GM19035 (cell line): ENCODE measurements around the gene FAM53A.

Experiments
- ATAC-seq: cut with Tn5 transposase; IDR thresholded peaks from one replicate; pipeline ENCODE4 v1.9.1; 2021; ENCODE audit not compliant: unreplicated experiment

FAM53A gene

DNA sequence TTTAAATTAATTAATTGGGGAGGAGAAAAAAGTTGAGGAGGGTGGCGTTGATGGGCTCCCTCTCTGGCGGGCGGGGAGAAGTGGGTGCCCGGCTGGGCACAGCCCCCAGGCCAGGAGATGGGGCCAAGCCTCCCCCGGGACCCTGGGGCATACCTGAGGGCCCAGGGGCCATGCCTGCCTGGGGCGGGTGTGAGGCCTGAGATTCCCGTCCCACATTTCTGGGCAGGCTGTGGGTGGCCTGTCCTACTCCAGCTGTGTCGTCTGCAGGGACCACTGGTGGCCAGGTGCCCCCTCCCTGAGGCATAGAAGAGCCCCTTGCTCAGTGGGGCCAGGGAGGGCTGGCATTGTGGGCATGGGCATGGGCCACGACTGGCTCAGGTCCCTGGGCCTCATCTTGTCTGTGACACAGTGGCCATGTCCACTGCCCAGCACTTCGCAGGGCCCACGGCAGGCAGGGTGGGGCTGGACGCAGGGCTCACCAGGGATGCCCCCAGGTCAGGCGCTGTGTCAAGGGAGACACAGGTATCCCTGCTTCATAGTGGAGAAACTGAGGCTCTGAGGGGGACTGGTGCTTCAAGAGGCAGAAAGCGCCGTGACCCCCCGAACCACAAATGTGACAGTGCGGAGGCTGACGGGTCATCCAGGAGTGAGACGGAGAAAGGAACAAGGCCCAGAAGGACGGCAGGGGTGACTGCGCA, 60.1 kb downstream of the FAM53A start:
- ATAC-seq, result no peak

GRCh38 chr4:1623400-1623799, 60.7 kb downstream of the FAM53A start:
- ATAC-seq, result no peak

- no peak for ATAC-seq
These were observed 61.2 kb downstream of the FAM53A start for GRCh38 chr4:1622956-1623355.

GRCh38 chr4:1622238-1622637, 61.9 kb downstream of the FAM53A start:
- no peak for ATAC-seq

DNA sequence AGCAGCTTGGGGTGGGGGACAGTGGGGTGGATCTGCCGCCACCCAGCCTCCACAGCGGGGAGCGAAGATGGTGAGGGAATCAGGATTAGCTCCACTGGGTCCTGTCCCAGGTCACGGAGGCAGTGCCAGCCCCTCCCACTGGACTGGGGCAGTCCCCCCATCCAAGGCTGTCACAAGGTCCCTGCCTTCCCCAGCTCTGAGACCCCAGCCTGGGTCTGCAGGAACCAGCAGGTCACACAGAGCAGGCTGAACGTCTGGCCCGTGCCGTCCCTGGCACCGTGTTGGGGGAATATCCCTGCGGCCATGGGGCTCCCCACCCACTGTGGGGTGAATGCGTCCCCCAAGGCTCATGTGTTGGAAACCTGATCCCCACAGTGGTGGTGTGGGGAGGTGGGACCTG, 62.6 kb downstream of the FAM53A start:
- ATAC-seq, result no peak

GRCh38 chr4:1619151-1619672, 64.9 kb downstream of the FAM53A start:
- ATAC-seq, result no peak

- ATAC-seq, result no peak
These were observed 65.7 kb downstream of the FAM53A start for GRCh38 chr4:1618438-1618837.

DNA sequence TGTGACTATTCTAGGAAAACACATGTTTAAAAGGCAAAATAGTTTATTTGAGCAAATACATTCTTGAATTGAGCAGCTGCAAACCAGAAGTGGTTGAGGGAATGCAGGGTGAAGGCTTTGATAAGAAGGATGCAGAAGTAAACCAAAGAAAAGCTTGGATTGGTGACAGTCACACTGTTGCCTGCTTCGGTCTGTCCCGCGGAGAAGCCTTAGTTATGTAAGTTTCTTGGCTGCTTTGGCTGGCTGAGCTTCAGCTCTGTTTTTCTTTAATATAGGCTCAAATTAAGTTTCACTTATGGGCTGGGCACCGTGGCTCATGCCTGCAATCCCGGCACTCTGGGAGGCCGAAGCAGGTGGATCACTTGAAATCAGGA, 67.6 kb downstream of the FAM53A start:
- no peak for ATAC-seq

- no peak for ATAC-seq
These were observed 68.1 kb downstream of the FAM53A start for GRCh38 chr4:1615786-1616556.

DNA sequence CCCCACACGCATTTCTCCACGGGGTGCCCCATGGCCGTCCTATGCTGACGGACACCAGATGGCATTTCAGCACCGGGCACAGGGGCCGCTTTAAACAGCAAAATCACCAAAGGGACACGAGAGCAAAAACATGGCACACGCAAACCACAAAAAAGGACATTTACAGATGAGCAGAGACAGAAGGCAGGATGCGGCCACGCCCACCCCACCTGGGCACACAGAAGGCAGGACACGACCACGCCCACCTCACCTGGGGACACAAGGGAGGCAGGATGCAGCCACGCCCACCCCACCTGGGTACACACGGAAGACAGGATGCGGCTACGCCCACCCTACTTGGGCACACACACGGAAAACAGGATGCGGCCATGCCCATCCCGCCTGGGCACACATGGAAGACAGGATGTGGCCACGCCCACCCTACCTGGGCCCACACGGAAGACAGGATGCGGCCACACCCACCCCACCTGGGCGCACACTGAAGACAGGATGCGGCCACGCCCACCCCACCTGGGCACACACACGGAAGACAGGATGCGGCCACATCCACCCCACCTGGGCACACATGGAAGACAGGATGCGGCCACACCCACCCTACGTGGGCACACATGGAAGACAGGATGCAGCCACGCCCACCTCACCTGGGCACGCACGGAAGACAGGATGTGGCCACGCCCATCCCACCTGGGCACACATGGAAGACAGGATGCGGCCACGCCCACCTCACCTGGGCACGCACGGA, 69.1 kb downstream of the FAM53A start:
- no peak for ATAC-seq

- ATAC-seq, result no peak
These were observed 69.6 kb downstream of the FAM53A start for GRCh38 chr4:1614502-1614853.

DNA sequence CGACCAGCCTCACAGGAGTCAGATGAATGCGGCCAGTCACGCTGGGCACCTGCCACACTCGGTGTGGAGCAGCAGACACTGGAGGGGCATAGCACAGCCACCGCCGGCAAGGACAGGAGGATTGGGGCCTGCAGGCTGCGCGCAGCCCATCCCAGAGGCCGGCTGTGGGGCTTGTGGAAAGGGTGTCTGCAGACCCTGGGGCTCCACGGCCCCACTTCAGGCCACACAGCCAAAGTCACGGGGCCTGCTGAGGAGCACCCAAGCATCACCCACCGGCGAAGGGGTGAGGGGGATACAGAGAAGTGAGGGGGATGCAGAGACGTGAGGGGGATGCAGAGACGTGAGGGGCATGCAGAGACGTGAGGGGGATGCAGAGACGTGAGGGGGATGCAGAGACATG, 70.1 kb downstream of the FAM53A start:
- ATAC-seq, result no peak

- no peak for ATAC-seq
These were observed 71.0 kb downstream of the FAM53A start for GRCh38 chr4:1613099-1613495.

DNA sequence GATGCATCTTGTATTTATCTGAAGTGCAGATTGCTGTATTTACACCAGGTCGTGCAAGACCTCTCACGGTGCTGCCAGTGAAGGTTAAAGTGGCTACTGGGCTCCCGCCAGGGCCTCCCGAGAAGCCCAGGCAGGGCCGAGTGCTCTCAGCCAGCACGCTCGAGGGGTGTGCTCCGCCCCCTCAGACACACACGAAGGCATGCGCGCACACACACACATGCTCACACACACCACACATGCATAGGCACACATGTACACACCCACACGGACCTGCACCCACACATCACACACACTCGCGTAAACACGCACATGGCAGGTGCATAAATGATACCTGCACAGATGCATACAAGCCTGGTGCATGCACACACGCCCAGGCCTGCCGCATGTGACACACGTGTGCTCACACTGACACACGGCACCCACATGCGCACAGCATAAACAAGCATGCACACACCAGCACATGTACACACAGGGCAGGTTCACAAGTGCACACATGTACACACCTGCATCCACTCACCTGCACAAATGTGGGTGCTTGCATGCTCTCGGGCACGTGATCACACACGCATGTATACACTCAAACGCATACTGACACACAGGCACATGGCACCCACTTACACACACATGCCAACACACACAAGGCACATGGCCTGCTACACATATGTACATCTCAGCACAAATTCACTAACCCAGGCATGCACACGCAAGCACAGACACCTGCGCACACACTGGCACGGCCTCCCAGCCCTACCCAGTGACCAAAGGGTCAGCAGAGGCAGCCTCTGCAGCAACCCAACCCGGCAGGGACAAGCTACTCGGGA, 71.6 kb downstream of the FAM53A start:
- no peak for ATAC-seq

DNA sequence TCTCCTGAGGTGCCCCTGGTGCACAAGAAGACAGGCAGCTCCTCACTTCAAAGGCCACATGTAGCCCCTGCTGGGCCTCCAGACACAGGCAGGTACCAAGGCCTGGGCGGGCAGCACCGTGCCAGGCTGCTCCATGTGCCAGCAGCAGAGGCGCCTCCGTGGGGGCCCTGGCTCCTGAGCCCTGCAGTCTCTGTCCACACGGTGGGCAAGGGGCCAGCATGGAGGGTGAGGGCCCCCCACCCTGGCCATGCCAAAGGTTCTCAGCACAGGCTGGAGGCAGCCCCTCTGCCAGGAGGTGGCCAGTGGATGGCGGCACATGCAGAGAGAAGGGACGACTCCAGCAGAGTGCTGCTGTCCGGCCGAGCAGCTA, 72.6 kb downstream of the FAM53A start:
- no peak for ATAC-seq

GRCh38 chr4:1610791-1611500, 73.2 kb downstream of the FAM53A start:
- ATAC-seq, result no peak

- no peak for ATAC-seq
These were observed 74.0 kb downstream of the FAM53A start for GRCh38 chr4:1609901-1610790.

DNA sequence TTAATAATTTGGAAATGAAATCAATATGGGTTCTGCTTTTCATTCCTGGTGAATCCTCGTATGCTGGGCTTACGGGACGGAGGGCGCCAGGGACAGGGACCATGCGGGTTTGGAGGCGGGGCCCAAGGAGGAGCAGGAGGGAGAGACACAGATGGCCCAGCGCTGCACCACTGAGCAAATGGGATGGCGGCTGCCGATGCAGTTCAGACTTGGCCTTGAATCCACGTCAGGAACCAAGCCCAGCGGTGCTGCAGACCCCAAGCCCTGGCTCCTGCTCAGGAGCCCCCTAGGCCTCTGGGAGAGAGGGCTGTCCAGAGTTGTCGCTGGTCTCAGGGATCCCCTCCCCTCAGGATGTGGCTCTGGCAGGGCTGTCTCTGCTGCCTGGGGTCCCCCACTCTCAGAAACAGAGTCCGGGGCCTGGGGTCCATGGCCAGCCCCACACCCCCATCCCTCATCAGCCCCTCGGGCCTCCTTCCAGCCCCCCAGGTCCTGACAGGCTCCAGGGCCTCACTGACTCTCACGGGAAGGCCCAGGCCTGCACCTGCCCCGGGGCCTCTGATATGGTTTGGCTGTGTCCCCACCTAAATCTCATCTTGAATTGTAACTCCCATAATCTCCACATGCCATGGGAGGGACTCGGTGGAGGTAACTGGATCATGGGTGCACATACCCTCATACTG, 75.2 kb downstream of the FAM53A start:
- no peak for ATAC-seq
